ENCODE data around the gene MIB2.

GRCh38 chr1:1617516-1617915 is 2.2 kb downstream of the MIB2 start:
- TF ChIP-seq POLR2AphosphoS5 (IDR thresholded peaks at IDR 0.05; ENCODE audit: low read depth, low read length): no peak
- TF ChIP-seq POLR2A (IDR thresholded peaks at IDR 0.05; ENCODE audit: low read depth, low read length): no peak

Measured in GM12891 (cell line).